ENCODE results near the gene FANCB.

GRCh38 chrX:14899607-14900006, 26.7 kb upstream of the FANCB start:
- TF ChIP-seq, protein P1, sequence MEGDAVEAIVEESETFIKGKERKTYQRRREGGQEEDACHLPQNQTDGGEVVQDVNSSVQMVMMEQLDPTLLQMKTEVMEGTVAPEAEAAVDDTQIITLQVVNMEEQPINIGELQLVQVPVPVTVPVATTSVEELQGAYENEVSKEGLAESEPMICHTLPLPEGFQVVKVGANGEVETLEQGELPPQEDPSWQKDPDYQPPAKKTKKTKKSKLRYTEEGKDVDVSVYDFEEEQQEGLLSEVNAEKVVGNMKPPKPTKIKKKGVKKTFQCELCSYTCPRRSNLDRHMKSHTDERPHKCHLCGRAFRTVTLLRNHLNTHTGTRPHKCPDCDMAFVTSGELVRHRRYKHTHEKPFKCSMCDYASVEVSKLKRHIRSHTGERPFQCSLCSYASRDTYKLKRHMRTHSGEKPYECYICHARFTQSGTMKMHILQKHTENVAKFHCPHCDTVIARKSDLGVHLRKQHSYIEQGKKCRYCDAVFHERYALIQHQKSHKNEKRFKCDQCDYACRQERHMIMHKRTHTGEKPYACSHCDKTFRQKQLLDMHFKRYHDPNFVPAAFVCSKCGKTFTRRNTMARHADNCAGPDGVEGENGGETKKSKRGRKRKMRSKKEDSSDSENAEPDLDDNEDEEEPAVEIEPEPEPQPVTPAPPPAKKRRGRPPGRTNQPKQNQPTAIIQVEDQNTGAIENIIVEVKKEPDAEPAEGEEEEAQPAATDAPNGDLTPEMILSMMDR (IDR thresholded peaks at IDR 0.05; ENCODE audit: low read length) = no peak
- TF ChIP-seq EZH2phosphoT487 (IDR thresholded peaks at IDR 0.05; ENCODE audit: low read length) = no peak

Measured in MM.1S (cell line).